Suppressor macrophage treated with lipopolysaccharide for 1 hour (primary cell): ENCODE data around the gene FAM171A2.

ENCODE experiments used
- DNase-seq, 3 donors: peaks; one replicate each; pipeline ENCODE4 v3.0.0-alpha.2; 2020 to 2022

Gene FAM171A2

GRCh38 chr17:44318077-44318892 is 45.4 kb downstream of the FAM171A2 start:
- no peak for DNase-seq

GRCh38 chr17:44317545-44317944 is 46.1 kb downstream of the FAM171A2 start:
- DNase-seq: no peak

- DNase-seq: no peak
Measured at GRCh38 chr17:44315760-44316731, 47.6 kb downstream of the FAM171A2 start.

- peak in 1 of 3 donors; percentile 48 for DNase-seq
Measured at GRCh38 chr17:44314869-44315661, 48.6 kb downstream of the FAM171A2 start.

GRCh38 chr17:44314524-44314868 is 49.2 kb downstream of the FAM171A2 start:
- DNase-seq: no peak

- DNase-seq: no peak
Measured at GRCh38 chr17:44314031-44314430, 49.6 kb downstream of the FAM171A2 start.

GRCh38 chr17:44312396-44313104 is 51.1 kb downstream of the FAM171A2 start:
- DNase-seq: no peak

GRCh38 chr17:44311562-44312181 is 52.0 kb downstream of the FAM171A2 start:
- no peak for DNase-seq

- DNase-seq: no peak
Measured at GRCh38 chr17:44310609-44311376, 52.9 kb downstream of the FAM171A2 start.

- no peak for DNase-seq
Measured at GRCh38 chr17:44310188-44310587, 53.5 kb downstream of the FAM171A2 start.

- DNase-seq: no peak
Measured at GRCh38 chr17:44309472-44309871, 54.2 kb downstream of the FAM171A2 start.

- DNase-seq: no peak
Measured at GRCh38 chr17:44308865-44309264, 54.8 kb downstream of the FAM171A2 start.

- peak; percentile 74 to 93 (median 82) for DNase-seq
Measured at GRCh38 chr17:44308320-44308818, 55.3 kb downstream of the FAM171A2 start, which contains the start of gene RUNDC3A. TSS of gene RUNDC3A (plus strand) at chr17:44308601. CDS start at chr17:44308833, 232 bp downstream.

GRCh38 chr17:44307387-44308186 is 56.1 kb downstream of the FAM171A2 start:
- no peak for DNase-seq

GRCh38 chr17:44304651-44305050 is 59.0 kb downstream of the FAM171A2 start:
- no peak for DNase-seq
